NOMO-1 (cell line): ENCODE results near the gene MPP7.
"Not testable (repeated sequence)": the region's sequence is repeated elsewhere in the genome, so short reads cannot be mapped to it uniquely, and the experiment has no call there.

ENCODE experiments used
- DNase-seq, 2 experiments: peaks; one replicate each; lab custom pipeline; 2025; ENCODE audit not compliant: unreplicated experiment in 2 of 2; lab: John Stamatoyannopoulos, UW

Gene MPP7

GRCh38 chr10:28302638-28303488 is at the start of gene MPP7:
MPP7 (minus strand) TSS chr10:28303064; CDS start chr10:28238604, 64,460 bp downstream.
- DNase-seq: peak; percentile 96 to 99

- DNase-seq: no peak
Observed at GRCh38 chr10:28349892-28350291, 47.0 kb upstream of the MPP7 start.

- DNase-seq: no peak
Observed at GRCh38 chr10:28343987-28344895, 41.4 kb upstream of the MPP7 start.

GRCh38 chr10:28343252-28343651 is 40.4 kb upstream of the MPP7 start:
- peak in 1 of 2 experiments; percentile 73 for DNase-seq

GRCh38 chr10:28341679-28342078 is 38.8 kb upstream of the MPP7 start:
- DNase-seq: not testable (repeated sequence)

- DNase-seq: no peak
Observed at GRCh38 chr10:28332726-28333125, 29.9 kb upstream of the MPP7 start.

- peak in 1 of 2 experiments; percentile 22 for DNase-seq
Observed at GRCh38 chr10:28331841-28332240, 29.0 kb upstream of the MPP7 start.

GRCh38 chr10:28331066-28331465 is 28.2 kb upstream of the MPP7 start:
- DNase-seq: peak; percentile 61 to 83

GRCh38 chr10:28328346-28328745 is 25.5 kb upstream of the MPP7 start:
- no peak for DNase-seq

- DNase-seq: no peak
Observed at GRCh38 chr10:28327491-28327880, 24.6 kb upstream of the MPP7 start.

GRCh38 chr10:28326516-28327490 is 23.9 kb upstream of the MPP7 start:
- peak in 1 of 2 experiments; percentile 42 for DNase-seq

GRCh38 chr10:28320799-28321198 is 17.9 kb upstream of the MPP7 start:
- DNase-seq: no peak

- no peak for DNase-seq
Observed at GRCh38 chr10:28320090-28320489, 17.2 kb upstream of the MPP7 start.

GRCh38 chr10:28319061-28319460 is 16.2 kb upstream of the MPP7 start:
- not testable (repeated sequence) for DNase-seq

- DNase-seq: no peak
Observed at GRCh38 chr10:28318626-28319025, 15.8 kb upstream of the MPP7 start.

- DNase-seq: no peak
Observed at GRCh38 chr10:28317760-28318159, 14.9 kb upstream of the MPP7 start.

GRCh38 chr10:28316696-28317095 is 13.8 kb upstream of the MPP7 start:
- DNase-seq: peak in 1 of 2 experiments; percentile 42

- DNase-seq: no peak
Observed at GRCh38 chr10:28315140-28315539, 12.3 kb upstream of the MPP7 start.

GRCh38 chr10:28314211-28314610 is 11.3 kb upstream of the MPP7 start:
- DNase-seq: no peak

GRCh38 chr10:28312572-28312971 is 9.7 kb upstream of the MPP7 start:
- peak in 1 of 2 experiments; percentile 12 for DNase-seq
